Measurements from ENCODE around the gene OR2C1. TPM values are rescaled to one million over a fixed set of nuclear protein-coding genes. Genes with fewer than 3 reads are reported as not detected.

Gene OR2C1
- polyA plus RNA-seq, 3 donors from 2014 or later = 0.34 TPM; not detected in 2

Other genes starting within 250 kb of the OR2C1 start
- gene ZNF205, start 243.3 kb upstream of the OR2C1 start, polyA plus RNA-seq = under 1 TPM in 1 of 3 donors, not detected in 2; 0.13 TPM
- gene ZNF213, start 220.9 kb upstream of the OR2C1 start, polyA plus RNA-seq = 1 to 10 TPM; 1.7 to 4.5 (median 2.4) TPM
- not detected for gene OR1F1, start 167.7 kb upstream of the OR2C1 start, polyA plus RNA-seq
- gene ZNF200, start 120.7 kb upstream of the OR2C1 start, polyA plus RNA-seq = 10 to 100 TPM in 1 of 3 donors, 1 to 10 TPM in 2; 6.2 to 14.5 (median 9.8) TPM
- under 1 TPM in 2 of 3 donors, not detected in 1; 0.32 to 0.46 TPM for gene MEFV, start 99.3 kb upstream of the OR2C1 start, polyA plus RNA-seq
- gene ZNF263, start 72.4 kb upstream of the OR2C1 start, polyA plus RNA-seq = 10 to 100 TPM; 38.2 to 51.0 (median 42.9) TPM
- gene TIGD7, start 50.5 kb upstream of the OR2C1 start, polyA plus RNA-seq = 1 to 10 TPM; 2.9 to 4.6 (median 3.9) TPM
- gene ZNF75A, start 50.4 kb upstream of the OR2C1 start, polyA plus RNA-seq = 10 to 100 TPM; 10.8 to 24.9 (median 20.2) TPM
- 10 to 100 TPM in 1 of 3 donors, 1 to 10 TPM in 2; 7.9 to 16.1 (median 8.1) TPM for gene ZSCAN32, start 45.1 kb downstream of the OR2C1 start, polyA plus RNA-seq
- 10 to 100 TPM in 1 of 3 donors, 1 to 10 TPM in 2; 4.7 to 19.4 (median 8.5) TPM for gene ZNF174, start 45.3 kb downstream of the OR2C1 start, polyA plus RNA-seq
- 1 to 10 TPM in 2 of 3 donors, under 1 TPM in 1; 0.37 to 1.7 (median 1.2) TPM for gene ZNF597, start 87.6 kb downstream of the OR2C1 start, polyA plus RNA-seq
- 10 to 100 TPM; 19.1 to 64.9 (median 26.2) TPM for gene NAA60, start 87.8 kb downstream of the OR2C1 start, polyA plus RNA-seq
- not detected for gene C16orf90, start 139.6 kb downstream of the OR2C1 start, polyA plus RNA-seq
- gene CLUAP1, start 145.1 kb downstream of the OR2C1 start, polyA plus RNA-seq = 10 to 100 TPM in 2 of 3 donors, 1 to 10 TPM in 1; 4.7 to 16.6 (median 10.3) TPM
- gene NLRC3, start 221.5 kb downstream of the OR2C1 start, polyA plus RNA-seq = 10 to 100 TPM; 18.3 to 68.0 (median 24.9) TPM

All from immature natural killer cell (primary cell).